ENCODE measurements around the gene PRKG2.
"Not testable (repeated sequence)": the region's sequence is repeated elsewhere in the genome, so short reads cannot be mapped to it uniquely, and the experiment has no call there.

- not testable (repeated sequence) for TF ChIP-seq CTCF (IDR thresholded peaks at IDR 0.05; ENCODE audit: poor library complexity); EZH2phosphoT487 (IDR thresholded peaks at IDR 0.05; ENCODE audit: low read depth, severe bottlenecking, unreplicated experiment)
These were observed 61.2 kb downstream of the PRKG2 start for GRCh38 chr4:81153714-81154323.
